ENCODE measurements around the gene FAM107B.
A peak's percentile ranks its signal among the peaks of the same experiment; 100 is the strongest.

The FAM107B gene

DNA sequence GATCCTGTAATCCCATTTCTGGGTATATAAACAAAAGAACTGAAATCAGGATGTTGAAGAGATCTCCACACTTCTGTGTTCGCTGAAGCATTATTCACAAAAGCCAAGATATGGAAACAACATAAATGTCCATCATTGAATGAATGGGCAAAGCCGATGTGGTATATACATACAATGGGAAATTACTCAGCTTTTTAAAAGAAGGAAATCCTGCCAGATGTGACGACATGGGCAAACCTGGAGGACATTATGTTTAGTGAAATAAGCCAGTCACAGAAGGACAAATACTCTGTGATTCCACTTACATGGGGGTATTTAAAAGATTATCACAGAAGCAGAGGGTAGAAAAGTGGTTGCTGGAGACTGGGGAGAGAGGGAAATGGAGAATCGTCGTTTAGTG is 23.9 kb upstream of the FAM107B start:
- Mint-ChIP-seq H3K27ac (no peak overlapping the region), H3K4me1 (ENCODE audit: low read depth) (no peaks in the 10 kb centered on the region), H3K27me3 (no peaks in the 10 kb centered on the region), H3K4me3 (no peak overlapping the region), H3K9me3 (ENCODE audit: low read depth) (no peaks in the 10 kb centered on the region), H3K36me3 (no peaks in the 10 kb centered on the region)

GRCh38 chr10:14787938-14788337 is 13.2 kb upstream of the FAM107B start:
- Mint-ChIP-seq H3K36me3 (peaks cover 4% of the 10 kb centered on the region), H3K4me1 (ENCODE audit: low read depth) (peaks cover under 1% of the 10 kb centered on the region), H3K27ac (no peak overlapping the region), H3K9me3 (ENCODE audit: low read depth) (no peaks in the 10 kb centered on the region), H3K27me3 (no peaks in the 10 kb centered on the region), H3K4me3 (no peak overlapping the region)

GRCh38 chr10:14784459-14785055 is 9.9 kb upstream of the FAM107B start:
- no peaks in the 10 kb centered on the region for H3K27me3 Mint-ChIP-seq
- peaks cover 8% of the 10 kb centered on the region for H3K4me1 Mint-ChIP-seq (ENCODE audit: low read depth)
- no peak overlapping the region for H3K4me3 Mint-ChIP-seq
- peaks cover 4% of the 10 kb centered on the region for H3K36me3 Mint-ChIP-seq
- H3K27ac Mint-ChIP-seq, result no peak overlapping the region
- H3K9me3 Mint-ChIP-seq (ENCODE audit: low read depth), result no peaks in the 10 kb centered on the region

GRCh38 chr10:14782691-14783363 is 8.1 kb upstream of the FAM107B start:
- Mint-ChIP-seq H3K27me3 (no peaks in the 10 kb centered on the region), H3K4me1 (ENCODE audit: low read depth) (peaks cover 8% of the 10 kb centered on the region), H3K27ac (peak overlapping the region; percentile 68), H3K36me3 (peaks cover 4% of the 10 kb centered on the region), H3K9me3 (ENCODE audit: low read depth) (no peaks in the 10 kb centered on the region), H3K4me3 (no peak overlapping the region)

DNA sequence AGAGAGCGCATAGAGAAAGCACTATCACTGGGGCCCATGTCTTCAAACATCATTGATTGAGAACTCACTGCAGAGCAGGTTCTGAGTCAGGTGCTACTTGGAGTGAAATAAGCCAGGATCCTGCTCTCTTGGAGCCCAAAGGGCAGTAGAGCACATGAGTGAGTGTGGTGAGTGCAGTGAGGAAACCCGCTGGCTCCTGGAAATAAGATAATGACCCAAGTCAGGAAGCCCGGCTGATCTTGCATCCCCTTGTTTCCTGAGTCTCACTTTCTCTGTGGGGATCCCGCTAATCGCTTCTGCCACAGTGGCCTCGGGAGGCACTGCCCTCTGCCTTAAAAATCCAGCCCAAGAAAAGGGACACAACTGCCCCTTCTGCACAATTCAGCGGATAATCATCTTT is 7.1 kb upstream of the FAM107B start:
- Mint-ChIP-seq H3K36me3 (peaks cover 4% of the 10 kb centered on the region), H3K4me3 (no peak overlapping the region), H3K27ac (no peak overlapping the region), H3K27me3 (no peaks in the 10 kb centered on the region), H3K4me1 (ENCODE audit: low read depth) (peaks cover 8% of the 10 kb centered on the region), H3K9me3 (ENCODE audit: low read depth) (no peaks in the 10 kb centered on the region)

DNA sequence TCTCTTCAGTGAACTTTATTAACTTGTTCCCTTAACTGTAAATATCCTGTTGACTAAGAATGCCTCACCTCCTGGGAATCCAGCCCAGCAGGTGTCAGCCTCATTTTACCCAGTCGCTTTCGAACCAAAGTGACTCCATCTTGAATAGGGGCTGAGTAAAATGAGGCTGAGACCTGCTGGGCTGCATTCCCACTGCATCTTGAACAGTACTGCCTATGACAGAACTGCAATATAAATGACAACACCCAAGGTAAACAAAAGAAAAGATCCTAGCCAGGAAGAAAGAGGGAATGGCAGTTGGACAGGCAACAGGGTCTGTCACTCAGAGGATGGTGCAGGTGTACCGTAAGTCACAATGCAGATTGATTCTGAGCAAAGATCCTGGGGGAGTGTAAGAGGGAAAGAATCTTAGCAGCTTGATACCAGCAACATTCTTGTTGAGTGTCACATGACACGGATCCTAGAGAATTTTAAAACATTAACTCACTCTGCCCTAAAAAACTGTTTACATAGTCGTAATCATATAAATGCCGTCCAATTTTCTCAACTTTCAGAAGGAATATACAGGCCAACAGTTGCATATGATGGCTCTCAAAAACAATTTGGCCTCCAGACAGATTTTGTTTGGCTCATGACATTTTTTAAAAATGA is 4.4 kb upstream of the FAM107B start:
- Mint-ChIP-seq H3K9me3 (ENCODE audit: low read depth) (no peaks in the 10 kb centered on the region), H3K4me1 (ENCODE audit: low read depth) (peaks cover 8% of the 10 kb centered on the region), H3K27me3 (no peaks in the 10 kb centered on the region), H3K4me3 (no peak overlapping the region), H3K36me3 (no peaks in the 10 kb centered on the region), H3K27ac (no peak overlapping the region)

GRCh38 chr10:14776546-14776945 is 1.8 kb upstream of the FAM107B start:
- H3K27me3 Mint-ChIP-seq, result no peaks in the 10 kb centered on the region
- H3K27ac Mint-ChIP-seq, result no peak overlapping the region
- no peak overlapping the region for H3K4me3 Mint-ChIP-seq
- H3K36me3 Mint-ChIP-seq, result no peaks in the 10 kb centered on the region
- H3K4me1 Mint-ChIP-seq (ENCODE audit: low read depth), result no peaks in the 10 kb centered on the region
- no peaks in the 10 kb centered on the region for H3K9me3 Mint-ChIP-seq (ENCODE audit: low read depth)

DNA sequence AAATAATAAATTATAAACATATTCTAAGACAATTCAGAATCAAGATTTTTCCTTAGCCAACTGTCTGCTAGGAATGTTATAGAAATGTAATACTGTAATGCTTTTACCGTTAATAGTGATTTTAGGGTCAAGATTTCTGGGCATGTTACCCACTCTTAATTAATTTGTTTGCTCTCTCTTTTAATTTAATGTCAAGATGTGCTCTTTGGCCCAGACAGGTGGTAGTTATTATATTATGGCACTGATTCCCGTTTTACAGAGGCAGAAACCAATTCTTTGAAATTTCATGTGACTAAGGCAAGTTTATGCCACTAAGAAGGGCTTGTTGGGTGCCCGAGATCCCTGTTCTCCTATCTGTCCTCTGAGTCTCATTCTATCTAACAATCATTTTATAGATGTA is 959 bp upstream of the FAM107B start:
- no peak overlapping the region for H3K4me3 Mint-ChIP-seq
- H3K27ac Mint-ChIP-seq, result no peak overlapping the region
- H3K27me3 Mint-ChIP-seq, result no peaks in the 10 kb centered on the region
- H3K4me1 Mint-ChIP-seq (ENCODE audit: low read depth), result no peaks in the 10 kb centered on the region
- H3K36me3 Mint-ChIP-seq, result no peaks in the 10 kb centered on the region
- H3K9me3 Mint-ChIP-seq (ENCODE audit: low read depth), result no peaks in the 10 kb centered on the region

- Mint-ChIP-seq H3K27me3 (no peaks in the 10 kb centered on the region), H3K9me3 (ENCODE audit: low read depth) (no peaks in the 10 kb centered on the region), H3K27ac (no peak overlapping the region), H3K4me3 (no peak overlapping the region), H3K4me1 (ENCODE audit: low read depth) (no peaks in the 10 kb centered on the region), H3K36me3 (no peaks in the 10 kb centered on the region)
Measured at GRCh38 chr10:14774214-14774580, 500 bp downstream of the FAM107B start.

GRCh38 chr10:14773551-14774213 is 1.0 kb downstream of the FAM107B start:
- H3K27ac Mint-ChIP-seq, result no peak overlapping the region

GRCh38 chr10:14772399-14772798 is 2.3 kb downstream of the FAM107B start:
- H3K4me3 Mint-ChIP-seq, result no peak overlapping the region
- H3K27ac Mint-ChIP-seq, result no peak overlapping the region
- H3K9me3 Mint-ChIP-seq (ENCODE audit: low read depth), result no peaks in the 10 kb centered on the region
- no peaks in the 10 kb centered on the region for H3K36me3 Mint-ChIP-seq
- no peaks in the 10 kb centered on the region for H3K4me1 Mint-ChIP-seq (ENCODE audit: low read depth)
- no peaks in the 10 kb centered on the region for H3K27me3 Mint-ChIP-seq

More at GRCh38 chr10:14773551-14774213, 1.0 kb downstream of the FAM107B start:
- Mint-ChIP-seq H3K9me3 (ENCODE audit: low read depth) (no peaks in the 10 kb centered on the region), H3K4me3 (no peak overlapping the region), H3K4me1 (ENCODE audit: low read depth) (no peaks in the 10 kb centered on the region), H3K36me3 (no peaks in the 10 kb centered on the region), H3K27me3 (no peaks in the 10 kb centered on the region)

GRCh38 chr10:14770927-14771326 is 3.8 kb downstream of the FAM107B start:
- H3K27me3 Mint-ChIP-seq, result no peaks in the 10 kb centered on the region

DNA sequence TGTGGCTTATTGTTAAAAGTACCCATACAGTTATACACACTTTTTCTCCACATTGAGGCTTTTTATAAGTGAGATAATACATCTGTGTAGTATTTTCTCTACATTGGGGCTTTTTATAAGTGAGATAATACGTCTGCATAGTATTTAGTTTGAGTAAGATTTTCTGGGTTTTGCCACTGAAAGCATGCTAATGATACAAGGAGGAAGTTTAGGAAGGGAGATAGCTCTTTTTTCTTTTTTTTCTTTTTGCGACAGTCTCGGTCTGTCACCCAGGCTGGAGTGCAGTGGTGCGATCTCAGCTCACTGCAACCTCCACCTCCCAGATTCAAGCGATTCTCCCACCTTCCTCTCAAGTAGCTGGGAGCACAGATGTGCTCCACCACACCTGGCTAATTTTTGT is 13.3 kb downstream of the FAM107B start:
- Mint-ChIP-seq H3K36me3 (no peaks in the 10 kb centered on the region), H3K9me3 (ENCODE audit: low read depth) (no peaks in the 10 kb centered on the region), H3K27ac (no peak overlapping the region), H3K27me3 (no peaks in the 10 kb centered on the region), H3K4me1 (ENCODE audit: low read depth) (no peaks in the 10 kb centered on the region), H3K4me3 (no peak overlapping the region)

More at GRCh38 chr10:14770927-14771326, 3.8 kb downstream of the FAM107B start:
- H3K4me1 Mint-ChIP-seq (ENCODE audit: low read depth), result no peaks in the 10 kb centered on the region
- no peaks in the 10 kb centered on the region for H3K9me3 Mint-ChIP-seq (ENCODE audit: low read depth)
- H3K36me3 Mint-ChIP-seq, result no peaks in the 10 kb centered on the region
- H3K4me3 Mint-ChIP-seq, result no peak overlapping the region
- H3K27ac Mint-ChIP-seq, result no peak overlapping the region

GRCh38 chr10:14758994-14759664 is 15.6 kb downstream of the FAM107B start:
- no peak overlapping the region for H3K27ac Mint-ChIP-seq
- no peaks in the 10 kb centered on the region for H3K9me3 Mint-ChIP-seq (ENCODE audit: low read depth)

DNA sequence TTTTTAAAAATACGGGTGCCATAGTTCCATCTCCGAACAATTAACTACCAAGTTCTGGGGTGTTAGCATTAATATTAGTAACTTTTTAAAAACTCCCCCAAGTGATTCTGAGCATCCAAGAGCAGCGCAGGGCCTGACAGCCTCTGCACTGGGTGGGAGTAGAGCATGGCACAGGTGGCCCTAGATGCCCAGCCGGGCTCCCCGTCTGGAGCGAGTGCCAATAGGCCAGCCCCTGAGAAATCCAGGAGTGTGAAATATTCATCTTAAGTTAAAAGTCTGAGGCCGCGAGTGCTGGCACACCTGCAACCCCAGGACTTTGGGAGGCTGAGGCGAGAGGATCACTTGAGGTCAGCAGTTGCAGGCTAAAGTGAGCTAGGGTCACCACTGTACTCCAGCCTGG is 16.2 kb downstream of the FAM107B start:
- H3K4me3 Mint-ChIP-seq, result no peak overlapping the region
- no peaks in the 10 kb centered on the region for H3K4me1 Mint-ChIP-seq (ENCODE audit: low read depth)
- no peaks in the 10 kb centered on the region for H3K36me3 Mint-ChIP-seq
- no peak overlapping the region for H3K27ac Mint-ChIP-seq
- H3K27me3 Mint-ChIP-seq, result no peaks in the 10 kb centered on the region
- no peaks in the 10 kb centered on the region for H3K9me3 Mint-ChIP-seq (ENCODE audit: low read depth)

More at GRCh38 chr10:14758994-14759664, 15.6 kb downstream of the FAM107B start:
- Mint-ChIP-seq H3K4me1 (ENCODE audit: low read depth) (no peaks in the 10 kb centered on the region), H3K27me3 (no peaks in the 10 kb centered on the region), H3K36me3 (no peaks in the 10 kb centered on the region), H3K4me3 (no peak overlapping the region)

Data from activated naive CD8-positive, alpha-beta T cell (primary cell).